Endometrium (tissue), 2 donors: Measurements from ENCODE around the gene PTTG1IP.

ENCODE experiments used
- FAIRE-seq: peaks from 2 replicates; lab custom pipeline; 2012; peaks lifted over from hg19 to GRCh38; lab: Jason Lieb, UNC
- donor health status: control.
- donor health status: control.

PTTG1IP gene

DNA sequence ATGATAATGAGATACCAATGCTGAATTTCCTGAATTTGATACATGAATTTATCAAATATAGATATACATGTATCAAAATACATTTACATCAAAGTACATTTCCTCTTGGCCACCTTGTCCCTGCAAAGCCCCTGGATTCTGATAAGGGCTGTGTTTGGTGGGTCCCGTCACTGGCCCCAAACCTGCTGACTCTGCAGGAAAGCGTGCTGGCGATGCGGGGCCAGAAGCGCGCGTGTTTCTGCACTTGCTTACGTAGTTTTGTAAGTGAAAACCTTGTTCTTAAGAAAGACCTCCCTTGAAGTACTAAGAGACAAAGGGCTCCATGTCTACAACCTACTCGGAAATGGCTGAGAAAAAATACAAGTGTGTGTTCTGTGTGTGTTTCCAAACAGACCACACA is 36.2 kb upstream of the PTTG1IP start:
- no peak for FAIRE-seq

- FAIRE-seq: no peak
These were observed 35.4 kb upstream of the PTTG1IP start for GRCh38 chr21:44908908-44909307.

- no peak for FAIRE-seq
These were observed 34.7 kb upstream of the PTTG1IP start for GRCh38 chr21:44907966-44908895.

DNA sequence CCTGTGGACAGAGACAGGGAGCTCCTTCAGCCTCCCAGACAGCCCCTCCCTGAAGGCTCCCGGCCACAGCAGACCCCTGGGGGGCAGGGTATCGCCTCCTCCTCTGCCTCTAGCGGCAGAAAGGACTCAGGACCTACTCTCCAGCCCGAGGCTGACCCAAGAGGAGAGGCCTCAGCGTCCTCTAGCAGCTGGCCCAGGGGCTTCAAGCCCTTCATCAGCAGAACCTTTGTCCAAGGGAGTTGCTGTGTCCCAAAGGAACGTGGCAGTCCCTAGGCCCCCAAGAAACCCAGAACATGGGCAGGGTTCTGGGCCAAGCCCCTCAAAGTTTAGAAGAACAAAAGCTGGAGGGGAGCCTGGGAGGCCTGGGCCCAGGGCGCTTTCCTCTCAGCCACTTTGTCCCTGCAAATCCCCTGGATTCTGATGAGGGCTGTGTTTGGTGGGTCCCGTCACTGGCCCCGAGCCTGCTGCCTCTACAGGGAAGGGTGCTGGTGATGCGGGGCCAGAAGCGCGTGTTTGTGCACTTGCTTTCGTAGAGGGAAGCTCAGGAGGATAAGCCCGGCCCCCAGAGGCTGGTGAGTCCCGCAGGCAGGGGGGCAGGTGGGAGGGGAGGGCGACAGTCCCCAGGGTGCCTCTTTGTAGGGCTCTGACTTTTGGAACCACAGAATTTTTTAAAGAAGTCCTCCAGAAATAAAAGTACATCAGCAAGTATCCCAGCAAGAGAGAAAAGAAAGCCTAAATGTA is 33.9 kb upstream of the PTTG1IP start:
- FAIRE-seq: no peak

GRCh38 chr21:44905728-44906090 is 32.2 kb upstream of the PTTG1IP start:
- FAIRE-seq: no peak

- FAIRE-seq: no peak
These were observed 31.7 kb upstream of the PTTG1IP start for GRCh38 chr21:44905016-44905727.

GRCh38 chr21:44904141-44904923 is 30.8 kb upstream of the PTTG1IP start:
- FAIRE-seq: no peak

GRCh38 chr21:44903689-44904088 is 30.2 kb upstream of the PTTG1IP start:
- FAIRE-seq: no peak

- no peak for FAIRE-seq
These were observed 29.7 kb upstream of the PTTG1IP start for GRCh38 chr21:44903050-44903685.

- no peak for FAIRE-seq
These were observed 29.0 kb upstream of the PTTG1IP start for GRCh38 chr21:44902268-44903049.

GRCh38 chr21:44901391-44902074 is 28.0 kb upstream of the PTTG1IP start:
- FAIRE-seq: no peak

DNA sequence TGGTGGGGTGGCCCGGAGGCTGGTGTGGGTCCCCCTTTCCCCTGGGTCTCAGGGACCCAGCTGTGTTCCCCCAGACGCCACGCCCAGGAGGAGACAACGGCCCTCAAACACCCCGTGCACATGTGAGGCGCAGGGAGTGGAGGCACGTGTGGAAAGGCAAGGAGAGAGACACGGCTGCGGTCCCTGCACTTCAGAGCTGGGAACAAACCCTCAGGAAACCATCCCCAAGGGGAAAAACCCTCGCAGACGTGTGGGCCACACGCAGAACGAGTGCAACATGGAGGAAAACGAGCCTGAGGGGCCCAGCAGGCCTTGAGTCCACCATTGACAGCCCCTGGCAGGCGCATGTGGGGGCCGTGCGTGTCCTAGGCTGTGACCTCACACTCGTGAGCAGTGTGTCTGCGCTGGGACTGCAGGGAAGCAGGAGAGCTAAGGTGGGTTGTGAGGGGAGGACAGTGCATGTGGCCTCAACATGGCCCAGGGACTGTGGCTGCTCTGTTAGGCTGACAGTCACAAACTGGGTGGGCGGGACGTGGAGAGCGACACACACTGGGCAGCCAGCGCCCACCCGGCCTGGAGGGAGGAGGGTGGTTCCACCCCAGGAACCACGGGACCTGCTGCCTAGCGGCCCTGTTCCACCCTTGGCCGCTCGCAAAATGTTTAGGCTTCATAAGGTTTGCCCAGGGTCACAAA is 27.2 kb upstream of the PTTG1IP start:
- FAIRE-seq: no peak

DNA sequence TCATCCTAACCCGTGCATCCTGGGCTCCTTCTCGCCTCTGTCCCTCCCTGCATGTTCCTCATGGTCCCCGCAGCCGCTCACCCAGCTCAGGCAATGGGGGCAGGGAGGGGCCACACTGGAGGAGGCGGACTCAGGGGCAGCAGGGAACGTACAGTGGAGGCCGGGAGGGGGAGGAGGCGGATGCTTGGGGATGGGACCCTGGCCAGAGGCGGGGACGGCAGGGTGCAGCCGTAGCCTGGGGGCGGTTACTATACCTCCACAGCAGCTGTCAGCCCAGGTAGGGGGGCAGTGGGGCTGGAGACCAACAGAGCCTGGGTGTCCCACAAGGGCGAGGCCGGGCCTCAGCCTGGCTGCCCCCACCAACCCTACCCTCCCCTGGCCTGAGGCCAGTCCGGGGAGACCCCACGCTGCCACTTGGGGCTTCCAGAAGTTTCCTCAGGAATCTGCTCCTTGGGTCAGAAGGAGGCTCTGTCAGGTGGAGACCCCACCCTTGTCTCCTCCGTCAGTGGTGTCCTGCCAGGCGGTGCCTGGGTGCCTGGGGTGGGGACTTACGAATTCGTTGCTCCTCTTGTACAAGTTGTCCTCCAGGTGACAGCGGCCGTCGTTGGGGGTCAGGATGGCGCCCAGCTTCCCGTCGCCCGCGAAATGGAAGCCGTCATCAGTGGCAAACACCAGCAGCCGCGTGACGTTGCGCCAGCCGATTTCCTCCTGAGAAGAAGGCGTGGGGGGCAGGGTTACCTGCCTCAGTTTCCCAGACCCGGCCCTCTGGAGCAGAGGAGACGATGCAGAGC is 26.5 kb upstream of the PTTG1IP start:
- FAIRE-seq: no peak

DNA sequence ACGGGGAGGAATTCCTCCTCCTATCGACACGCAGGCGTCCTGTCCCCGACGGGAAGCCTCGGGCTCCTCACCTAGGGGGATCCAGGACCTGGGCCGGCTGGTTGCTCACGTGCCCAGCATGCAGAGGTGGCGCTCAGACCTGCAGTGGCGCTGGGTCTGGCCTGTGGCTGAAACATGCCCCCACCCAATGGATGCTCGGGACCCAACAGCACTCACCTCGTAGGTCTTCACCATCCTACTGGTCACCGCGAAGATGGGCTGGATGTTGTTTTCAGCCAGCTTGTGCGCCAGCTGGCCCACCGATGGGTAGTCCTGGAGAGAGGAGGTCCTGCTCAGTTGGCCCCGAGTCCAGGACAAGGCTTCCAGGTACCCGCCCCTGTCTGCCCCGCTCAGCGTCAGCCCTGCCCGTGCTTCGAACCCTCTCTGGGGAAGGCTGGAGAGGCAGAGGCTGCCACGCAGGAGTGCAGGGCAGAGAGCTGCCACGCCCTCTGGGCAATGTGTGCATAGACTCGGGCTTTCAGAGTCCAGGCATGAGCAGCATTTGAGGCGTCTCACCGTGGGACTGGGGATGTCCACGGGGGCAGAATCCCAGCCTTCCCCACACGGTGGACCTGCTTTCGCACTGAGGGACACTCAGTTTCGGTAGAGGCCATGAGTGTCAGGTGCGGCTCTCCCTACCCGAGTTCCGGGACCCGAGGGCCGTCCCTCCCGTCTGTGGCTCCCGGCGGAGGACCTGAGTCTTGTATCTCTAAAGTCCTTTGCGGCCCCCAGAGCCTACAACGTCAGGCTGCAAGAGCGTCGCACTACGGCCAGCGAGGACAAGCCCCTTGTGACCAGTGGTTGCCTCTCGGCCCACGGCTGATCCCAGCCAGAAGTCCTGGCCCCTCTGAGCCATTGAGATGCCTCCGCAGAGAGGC is 25.6 kb upstream of the PTTG1IP start:
- no peak for FAIRE-seq

GRCh38 chr21:44898011-44898488 is 24.6 kb upstream of the PTTG1IP start:
- no peak for FAIRE-seq

DNA sequence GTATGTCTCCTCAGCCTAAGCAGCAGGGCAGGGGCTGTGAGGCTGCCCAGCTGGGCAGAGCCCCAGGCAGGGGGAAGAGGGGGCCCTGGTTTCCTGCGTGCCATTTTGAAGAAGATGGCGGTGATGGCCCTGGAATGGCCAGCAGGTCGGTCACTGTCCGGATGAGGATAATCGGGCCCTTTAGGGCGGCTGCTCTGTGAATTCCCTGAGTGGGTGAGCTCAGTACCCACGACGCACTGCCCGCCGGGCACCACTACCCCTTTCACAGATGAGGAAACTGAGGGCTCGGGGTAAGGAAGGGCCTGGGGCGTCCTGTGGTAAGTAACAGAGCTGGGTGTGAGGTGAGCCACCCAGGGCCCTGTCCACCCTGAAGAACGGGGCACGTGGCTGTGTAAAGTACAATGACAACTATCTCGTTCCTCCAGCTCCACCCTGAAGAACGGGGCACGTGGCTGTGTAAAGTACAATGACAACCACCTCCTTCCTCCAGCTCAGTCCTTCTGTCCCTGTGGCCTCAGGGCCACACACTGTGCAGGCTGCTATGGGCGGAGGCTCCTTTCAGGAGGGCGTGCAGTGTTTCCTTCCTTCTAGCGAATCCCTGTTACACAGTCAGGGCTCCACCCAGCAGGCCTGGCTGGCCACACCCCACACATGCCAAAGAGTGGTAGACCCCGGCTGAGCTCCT is 24.0 kb upstream of the PTTG1IP start:
- FAIRE-seq: no peak
